GM21360 (cell line): Measurements from ENCODE around the gene LIN28B.
"Not testable (repeated sequence)": the region's sequence is repeated elsewhere in the genome, so short reads cannot be mapped to it uniquely, and the experiment has no call there.

Experiments
- ATAC-seq: cut with Tn5 transposase; IDR thresholded peaks from one replicate; pipeline ENCODE4 v1.9.1; 2021; ENCODE audit warnings: mild to moderate bottlenecking, moderate library complexity; ENCODE audit not compliant: unreplicated experiment

Gene LIN28B, protein sequence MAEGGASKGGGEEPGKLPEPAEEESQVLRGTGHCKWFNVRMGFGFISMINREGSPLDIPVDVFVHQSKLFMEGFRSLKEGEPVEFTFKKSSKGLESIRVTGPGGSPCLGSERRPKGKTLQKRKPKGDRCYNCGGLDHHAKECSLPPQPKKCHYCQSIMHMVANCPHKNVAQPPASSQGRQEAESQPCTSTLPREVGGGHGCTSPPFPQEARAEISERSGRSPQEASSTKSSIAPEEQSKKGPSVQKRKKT

DNA sequence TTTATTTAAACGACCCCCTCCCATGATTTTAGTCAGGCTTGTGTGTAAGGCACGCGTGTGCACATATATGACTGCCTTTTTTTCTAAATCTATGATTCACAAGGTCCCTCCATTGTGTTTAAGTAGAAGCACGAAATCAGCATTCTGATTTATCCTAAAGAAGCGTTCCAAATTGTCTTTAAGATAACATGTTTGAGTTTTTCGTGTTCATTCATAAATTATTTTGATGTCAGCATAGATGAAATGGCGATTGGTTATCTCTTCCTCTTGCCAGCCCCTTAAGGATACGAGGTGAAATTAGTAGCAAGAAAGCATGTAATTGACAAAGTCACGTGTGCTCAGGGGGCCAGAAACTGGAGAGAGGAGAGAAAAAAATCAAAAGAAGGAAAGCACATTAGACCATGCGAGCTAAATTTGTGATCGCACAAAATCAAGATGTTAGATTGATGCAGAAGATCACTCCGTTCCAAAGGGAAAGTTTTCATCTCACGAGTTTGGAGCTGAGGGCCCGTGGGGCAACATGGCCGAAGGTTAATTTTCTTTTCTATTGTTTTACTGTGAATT is at the start of gene LIN28B:
LIN28B (plus strand) TSS at position 377 of the 564 bp plus-strand sequence; CDS start at position 521, 144 bp downstream.
- ATAC-seq, result no peak

DNA sequence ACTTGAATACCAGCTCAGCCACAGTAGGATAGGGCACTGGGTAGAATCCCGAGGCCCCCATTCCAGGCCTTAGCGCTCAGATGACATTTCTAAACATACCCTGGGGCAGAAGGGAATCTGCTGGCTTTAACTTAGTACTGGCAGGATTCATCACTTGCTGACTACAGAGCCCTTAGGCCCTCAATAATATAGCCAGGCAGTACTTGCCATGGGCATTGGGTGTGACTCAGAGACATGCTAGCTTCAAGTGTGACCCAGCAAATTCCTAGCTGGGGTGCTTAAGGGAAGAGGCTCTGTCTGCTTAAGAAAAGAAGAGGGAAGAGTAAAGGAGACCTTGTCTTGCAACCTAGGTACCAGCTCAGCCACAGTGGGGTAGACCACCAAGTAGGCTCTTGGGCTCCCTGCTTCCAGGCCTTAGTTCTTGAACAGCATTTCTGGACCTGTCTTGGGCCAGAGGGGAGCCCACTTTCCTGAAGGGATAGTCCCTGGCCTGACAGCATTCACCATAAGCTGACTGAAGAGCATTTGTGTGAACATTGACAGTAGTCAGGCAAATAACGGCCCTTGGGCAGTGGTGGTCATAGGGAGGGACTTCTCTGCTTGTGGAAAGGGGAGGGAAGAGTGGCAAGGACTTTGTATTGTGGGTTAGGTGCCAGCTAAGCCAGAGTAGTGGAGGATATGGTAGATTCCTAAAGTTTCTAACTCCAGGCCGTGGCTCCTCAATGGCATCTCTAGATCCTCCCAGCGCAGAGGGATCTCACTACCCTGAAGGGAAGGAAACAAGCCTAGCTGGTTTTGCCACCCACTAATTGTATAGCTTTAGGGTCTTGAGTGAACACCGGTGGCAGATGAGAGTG is 48.6 kb upstream of the LIN28B start:
- ATAC-seq, result no peak

DNA sequence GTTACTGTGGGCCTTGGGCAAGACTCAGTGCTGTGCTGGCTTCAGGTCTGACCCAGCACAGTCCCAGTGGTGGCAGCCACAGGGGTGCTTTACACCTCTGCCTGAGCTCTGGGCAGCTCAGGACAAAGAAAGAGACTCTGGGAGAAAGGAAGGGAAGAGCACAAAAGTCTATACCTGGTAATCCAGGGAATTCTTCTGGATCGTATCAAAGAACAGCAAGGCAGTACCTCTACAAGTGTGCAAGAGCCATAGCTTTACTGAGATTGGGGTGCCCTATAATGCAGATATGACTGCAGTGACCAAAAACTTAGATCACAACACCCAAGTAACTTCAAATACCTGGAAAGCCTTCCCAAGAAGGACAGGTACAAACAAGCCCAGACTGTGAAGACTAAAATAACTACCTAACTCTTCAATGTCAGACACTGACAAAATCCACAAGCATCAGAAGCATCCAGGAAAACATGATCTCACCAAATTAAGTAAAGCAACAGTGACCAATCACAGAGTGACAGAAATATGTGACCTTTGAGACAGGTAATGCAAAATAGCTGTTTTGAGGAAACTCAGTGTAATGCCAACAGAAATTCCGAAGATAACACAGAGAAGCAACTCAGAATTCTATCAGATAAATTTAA is 47.9 kb upstream of the LIN28B start:
- no peak for ATAC-seq

DNA sequence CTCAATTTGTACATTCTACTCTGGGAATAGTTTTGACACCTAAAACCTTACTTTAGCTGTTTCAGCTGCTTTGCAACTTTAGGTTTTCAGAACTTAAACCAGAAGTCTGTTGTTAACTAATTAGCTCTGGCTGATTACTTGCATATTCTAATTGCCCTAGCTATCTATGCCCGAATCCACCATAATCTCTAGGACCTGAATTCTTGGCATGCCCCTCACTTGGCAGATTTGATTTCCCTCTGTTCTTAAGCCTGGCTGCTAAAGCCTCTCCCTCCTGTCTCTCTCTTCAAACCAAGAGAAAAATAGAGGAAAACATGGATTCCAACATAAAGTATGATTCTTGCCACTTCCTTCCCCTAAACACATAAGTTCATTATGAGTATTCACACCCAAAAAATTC is 35.0 kb upstream of the LIN28B start:
- no peak for ATAC-seq

DNA sequence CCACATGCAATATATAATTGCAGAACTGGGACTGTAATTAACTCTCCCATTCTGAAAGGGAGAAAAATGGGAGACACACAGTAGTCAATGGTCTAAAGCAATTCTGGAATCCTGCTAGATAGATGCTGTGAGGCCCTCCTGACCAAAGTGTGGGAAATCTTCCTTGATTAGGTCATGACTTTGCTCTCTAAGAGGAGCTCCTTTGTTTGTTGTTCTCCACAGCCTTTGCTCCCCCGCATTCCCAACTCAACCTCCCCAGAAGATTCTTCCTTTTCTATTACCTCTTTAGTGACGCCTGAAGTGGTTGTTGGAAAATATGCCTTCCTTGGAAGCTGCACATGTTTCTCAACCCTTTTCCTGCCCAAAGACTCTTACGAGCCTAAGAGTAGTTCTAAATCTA is 28.8 kb upstream of the LIN28B start:
- no peak for ATAC-seq

DNA sequence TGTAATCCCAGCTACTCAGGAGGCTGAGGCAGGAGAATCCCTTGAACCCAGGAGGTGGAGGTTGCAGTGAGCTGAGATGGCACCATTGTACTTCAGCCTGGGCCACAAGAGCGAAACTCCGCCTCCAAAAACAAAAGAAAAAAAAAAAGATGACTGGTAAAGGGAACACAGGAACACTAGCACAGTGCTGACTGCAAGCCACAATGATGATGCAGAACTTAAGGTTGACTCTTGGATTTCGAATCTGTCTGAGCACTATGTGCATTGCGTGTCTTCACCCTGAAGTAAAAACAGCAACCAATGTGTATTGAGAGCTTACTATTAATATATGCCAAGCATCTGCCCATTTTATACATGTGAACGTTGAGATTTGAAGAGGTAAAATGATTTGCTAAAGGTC is 27.6 kb upstream of the LIN28B start:
- ATAC-seq, result no peak

DNA sequence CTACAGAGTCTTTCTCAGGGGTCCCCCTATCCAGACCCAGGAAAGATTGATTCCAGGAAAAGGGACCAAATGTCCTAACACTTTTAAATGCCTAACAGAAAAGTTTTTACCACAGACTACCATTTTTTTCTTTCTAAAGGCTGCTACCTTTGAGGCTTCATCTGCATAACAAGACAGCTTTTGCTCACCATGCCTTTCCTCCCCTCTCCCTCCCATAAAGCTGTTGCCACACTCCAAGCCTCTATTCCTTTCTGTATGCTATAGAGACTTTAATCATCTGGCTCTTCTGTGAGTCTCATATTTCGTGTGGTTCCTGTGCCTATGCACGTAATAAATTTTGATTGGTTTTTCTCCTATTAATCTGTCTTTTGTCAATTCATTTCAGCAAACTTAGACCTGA is 26.0 kb upstream of the LIN28B start:
- no peak for ATAC-seq

DNA sequence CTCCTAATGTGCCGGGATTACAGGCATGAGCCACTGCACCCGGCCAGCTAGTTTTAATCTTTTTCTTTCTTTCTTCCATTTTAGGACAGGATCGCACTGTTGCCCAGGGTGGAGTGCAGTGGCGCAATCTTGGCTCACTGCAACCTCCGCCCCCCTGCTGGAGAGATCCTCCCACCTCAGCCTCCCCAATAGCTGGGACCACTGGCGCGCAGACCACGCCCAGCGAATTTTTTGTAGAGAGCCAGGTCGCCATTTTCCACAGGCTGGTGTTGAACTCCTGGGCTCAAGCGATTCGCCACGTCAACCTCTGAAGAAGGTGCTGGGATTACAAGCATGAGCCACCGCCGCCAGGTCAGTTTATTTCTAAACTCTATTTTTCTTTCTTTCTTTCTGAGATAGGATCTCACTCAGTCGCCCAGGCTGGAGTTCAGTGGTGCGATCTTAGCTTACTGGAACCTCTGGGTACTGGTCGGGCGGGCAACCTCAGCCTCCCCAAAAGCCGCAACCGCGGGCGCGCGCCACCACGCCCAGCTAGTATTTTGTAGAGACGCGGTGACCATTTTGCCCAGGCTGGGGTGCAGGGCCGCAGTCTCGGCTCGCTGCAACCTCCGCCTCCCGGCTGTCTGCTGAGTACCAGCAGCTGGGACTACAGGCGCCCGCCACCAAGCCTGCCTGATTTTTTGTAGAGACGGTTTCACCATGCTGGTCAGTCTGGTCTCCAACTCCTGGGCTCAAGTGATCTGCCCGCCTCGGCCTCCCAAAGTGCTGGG is 20.0 kb upstream of the LIN28B start:
- ATAC-seq, result no peak

DNA sequence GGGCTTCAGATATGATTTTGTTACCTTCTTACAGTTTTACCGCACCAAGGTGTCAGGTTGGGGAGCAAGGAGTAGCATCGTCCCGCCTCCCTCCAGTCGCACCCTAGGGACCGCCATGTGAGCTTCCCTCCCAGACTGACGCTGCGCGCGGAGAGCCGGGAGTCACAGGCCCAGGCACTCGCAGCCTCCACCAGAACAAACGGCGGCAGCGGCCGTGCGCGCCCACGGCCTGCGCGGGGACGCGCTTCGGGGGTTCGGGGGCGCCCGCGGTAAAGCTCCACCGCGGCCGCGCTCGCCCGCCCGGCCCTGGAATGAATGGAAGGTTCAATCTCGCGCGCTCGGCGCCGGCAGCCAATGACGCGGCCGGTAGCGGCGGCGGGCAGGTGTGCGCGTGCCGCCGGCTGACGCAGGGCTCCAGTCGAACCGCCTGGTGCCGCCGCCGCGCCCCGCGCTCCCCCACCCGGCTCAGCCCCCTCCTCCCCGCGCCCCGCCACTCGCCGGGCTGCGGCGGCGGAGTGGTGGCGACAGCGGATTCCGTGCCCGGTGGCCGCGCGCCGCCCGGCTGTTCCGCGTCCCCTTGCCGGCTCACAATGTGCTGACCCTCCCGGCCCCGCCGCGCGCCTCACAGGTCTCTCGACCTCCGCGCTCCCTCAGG is 16.5 kb upstream of the LIN28B start:
- no peak for ATAC-seq

DNA sequence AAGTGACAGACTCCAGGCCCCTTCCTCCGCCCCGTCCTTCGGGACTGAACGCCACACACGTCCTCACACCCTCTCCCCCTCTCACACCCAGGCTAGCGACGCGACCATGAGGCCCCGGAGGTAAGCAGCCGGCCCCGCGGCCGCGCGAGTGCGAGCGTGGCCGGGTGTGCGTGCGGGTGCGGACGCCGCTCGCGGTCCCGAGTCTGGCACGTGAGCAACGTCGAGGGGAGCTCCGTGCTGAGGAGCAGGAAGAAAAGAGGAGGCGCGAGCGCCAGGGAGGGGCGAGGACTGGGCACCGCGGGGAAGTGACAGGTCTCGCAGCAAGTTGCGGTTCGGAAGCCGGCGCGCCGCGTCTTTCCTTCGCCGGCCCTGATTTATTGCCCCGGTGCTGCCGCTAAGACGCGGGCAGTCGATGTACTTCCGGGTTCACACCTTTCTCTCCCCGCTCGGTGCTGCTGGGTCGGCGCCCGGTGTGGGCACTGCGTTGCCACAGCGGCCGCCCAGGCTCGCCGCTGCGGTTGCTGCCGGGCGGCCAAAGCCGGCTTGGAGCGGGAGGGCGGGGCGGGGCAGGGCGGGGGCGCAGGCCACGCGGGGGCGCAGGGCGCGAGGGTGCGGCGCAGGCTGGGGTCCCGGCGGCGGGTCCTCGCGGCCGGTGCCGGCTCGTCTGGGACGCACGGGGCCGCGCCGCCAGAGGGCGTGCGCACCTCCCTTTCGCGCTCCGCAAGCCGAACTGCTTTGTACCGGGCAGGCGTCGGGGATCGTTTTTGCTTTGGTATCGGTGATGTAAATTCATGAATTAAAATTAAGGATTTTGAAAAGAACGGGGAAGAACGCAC is 15.8 kb upstream of the LIN28B start:
- peak; percentile 80 for ATAC-seq

DNA sequence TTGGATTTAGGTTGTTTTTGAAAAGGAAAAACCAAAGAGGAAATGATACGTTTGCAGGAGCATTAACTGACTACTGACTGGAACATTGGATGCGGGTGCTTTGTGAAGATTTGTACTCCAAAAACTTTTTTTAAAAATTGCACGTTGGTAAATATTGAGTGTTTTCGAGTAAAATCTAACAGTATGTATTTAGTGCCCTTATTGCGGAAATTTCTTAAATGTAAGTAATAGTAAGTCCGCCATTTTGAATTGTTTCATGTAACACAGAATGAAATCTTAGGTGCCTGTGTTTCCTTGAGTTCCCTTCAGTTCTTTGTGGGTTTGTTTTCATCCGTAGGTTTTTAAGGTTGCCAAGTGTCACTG is 15.2 kb upstream of the LIN28B start:
- ATAC-seq, result no peak

DNA sequence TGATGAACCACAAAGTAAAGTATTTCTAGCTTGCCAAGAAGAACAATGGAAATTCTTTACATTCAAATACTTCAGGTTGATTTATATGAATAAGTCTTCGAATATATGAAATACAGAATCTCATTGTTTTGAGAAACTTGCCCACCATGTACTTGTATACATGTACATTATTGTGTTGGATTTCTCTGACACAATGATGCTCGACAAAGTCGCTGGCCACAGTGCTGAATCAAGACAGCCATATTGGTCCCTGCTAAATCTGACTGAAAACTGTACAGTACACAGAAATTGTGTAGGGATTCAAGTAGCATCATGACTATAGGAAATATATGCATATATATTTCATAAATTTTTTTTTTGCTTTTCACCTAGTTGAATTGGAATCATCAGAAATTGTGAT is 13.1 kb upstream of the LIN28B start:
- ATAC-seq, result no peak

DNA sequence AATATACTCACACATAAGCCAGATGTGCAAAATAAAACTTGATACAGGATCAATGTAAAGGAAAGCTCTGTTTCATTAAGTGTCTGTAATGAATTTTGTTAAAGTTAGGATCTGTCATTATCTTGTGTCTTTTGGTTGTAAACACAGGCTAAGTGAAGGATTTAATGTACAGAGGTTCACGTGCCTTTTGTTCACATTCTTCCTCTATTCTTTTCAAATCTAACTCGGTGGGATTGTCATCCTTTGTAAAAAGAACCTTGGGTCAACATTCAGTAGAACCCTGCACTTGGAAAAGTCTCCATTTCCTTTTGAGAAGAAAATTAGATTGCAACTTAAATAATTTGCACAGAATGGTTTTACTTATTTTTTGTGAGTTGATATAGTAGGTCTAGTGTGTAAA is 7.7 kb upstream of the LIN28B start:
- no peak for ATAC-seq

DNA sequence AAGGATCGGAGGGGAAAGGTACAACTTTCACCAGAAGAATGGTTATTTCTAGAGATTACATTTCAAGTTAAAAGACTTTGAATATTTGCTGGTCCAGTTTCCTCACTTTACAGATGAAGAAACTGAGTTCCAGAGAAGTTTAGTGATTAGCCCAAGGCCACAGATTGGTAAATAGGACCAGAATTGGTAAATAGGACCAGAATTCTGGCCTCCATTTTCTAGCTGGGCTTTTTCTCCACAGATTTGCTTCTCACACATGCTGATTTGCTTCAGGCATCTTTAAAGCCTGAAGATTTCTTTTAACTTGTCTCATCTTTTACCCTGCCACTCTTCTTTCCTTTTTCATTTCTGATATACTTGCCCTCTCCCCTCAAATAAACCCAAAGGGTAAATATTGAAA is 5.2 kb upstream of the LIN28B start:
- ATAC-seq, result no peak

DNA sequence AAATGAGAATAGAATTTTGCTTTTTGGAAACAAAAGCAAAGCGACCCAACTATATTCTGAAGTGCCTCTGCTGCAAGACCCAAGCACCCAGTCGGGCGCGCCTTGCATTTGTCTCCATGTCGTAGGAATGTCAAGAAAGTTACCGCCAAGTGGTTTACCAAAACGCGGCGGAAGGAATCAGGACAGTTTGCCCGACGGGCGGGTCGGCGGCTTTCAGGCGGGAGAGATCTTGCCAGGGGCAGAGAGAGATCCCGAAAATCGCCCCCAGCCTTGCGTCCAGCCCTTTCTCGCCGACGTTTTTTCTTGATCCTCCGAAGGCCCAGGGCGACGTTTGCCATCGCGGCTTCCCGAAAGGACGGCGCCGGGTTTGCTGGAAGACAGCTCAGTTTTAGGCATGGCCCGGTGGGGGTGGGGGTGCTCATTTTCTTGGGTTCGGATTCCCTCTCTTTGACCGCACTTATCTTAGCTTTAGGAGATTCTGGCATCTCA is 4.0 kb upstream of the LIN28B start:
- no peak for ATAC-seq

DNA sequence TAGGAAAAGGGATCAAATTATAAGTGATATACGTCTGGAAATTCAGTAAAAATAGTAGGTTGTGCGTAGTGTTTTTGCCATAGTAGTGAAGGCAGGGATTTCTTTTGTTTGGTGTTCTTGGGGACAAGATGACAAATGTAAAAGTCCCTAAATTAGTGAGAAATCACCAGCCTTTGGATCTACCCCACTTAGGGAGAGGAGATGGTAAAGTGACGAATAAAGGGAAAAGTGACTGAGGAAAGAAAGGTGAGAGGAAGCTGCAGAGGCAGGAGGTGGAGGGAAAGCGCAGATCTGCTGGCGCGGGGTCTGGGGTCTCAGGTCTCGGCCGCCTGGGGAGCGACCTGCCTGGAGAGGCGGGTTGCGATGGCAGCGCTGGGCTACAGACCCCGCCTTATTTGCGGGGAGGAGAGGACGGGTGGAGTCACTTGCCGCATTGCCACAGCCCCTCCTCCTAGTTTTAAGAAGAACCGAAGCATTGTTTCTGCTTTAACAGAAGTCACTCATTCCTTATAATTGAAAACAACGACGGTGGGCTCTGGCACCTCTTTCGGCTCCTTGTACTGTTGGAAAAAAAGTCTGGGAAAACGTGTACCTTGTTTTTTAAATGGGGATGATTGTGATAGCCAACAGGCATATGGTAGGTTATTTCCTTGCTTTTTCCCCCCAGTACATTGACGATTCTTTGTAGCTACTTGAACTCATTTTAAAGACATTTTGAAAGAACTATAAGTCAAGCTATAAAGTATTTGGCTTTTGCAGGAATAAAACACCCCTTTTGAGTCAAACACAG is 3.3 kb upstream of the LIN28B start:
- not testable (repeated sequence) for ATAC-seq

DNA sequence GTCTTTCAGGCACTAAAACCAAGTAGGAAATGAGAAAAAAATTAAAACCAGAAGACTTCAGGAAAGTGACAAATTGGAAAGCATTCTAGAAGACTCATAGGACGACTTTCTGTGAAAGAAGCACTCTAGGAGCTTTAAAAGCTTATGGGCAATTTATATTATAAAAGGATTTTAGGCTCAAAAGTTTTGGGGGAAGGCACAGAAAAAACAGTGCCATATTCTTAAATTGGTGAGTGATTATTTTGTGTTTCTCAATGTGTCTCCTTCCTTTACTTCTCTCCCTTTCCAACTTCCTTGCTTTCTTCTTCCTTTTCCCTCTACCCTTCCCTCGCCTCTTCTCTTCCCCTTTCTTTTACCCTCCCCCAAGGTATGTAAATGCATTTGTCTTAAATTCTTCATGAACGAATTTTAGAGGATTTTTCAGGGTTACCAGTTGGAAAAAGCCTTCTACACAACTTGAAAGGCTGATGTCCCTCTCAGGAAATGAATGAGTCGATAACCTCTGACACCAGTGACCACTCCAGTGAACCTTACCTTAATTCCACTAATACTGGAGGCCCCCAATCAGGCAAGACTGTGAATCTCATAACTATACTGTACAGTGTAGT is 2.6 kb upstream of the LIN28B start:
- ATAC-seq, result no peak

DNA sequence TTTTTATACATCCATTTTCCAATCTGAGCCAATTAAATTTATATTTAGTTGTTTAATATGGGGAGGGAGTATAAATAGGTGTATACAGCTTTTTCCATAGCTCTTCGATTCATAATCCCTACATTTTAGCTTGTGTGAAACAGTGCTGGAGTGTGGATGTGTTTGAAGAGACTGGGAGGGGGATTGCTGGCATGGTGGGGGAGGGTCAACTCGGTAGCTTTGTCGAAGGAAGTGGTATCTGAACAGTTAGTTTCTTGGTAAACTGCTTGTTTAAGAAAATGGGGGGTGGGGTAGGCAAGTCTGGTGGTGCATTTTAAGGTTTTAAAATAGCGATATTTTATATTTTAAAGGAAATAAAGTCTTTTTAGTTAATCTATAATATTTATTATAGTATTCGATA is 1.4 kb upstream of the LIN28B start:
- ATAC-seq, result no peak
